ENCODE results near the gene FCHSD2. TPM values are rescaled to one million over a fixed set of nuclear protein-coding genes. Genes with fewer than 3 reads are reported as not detected.

The FCHSD2 gene
- total and polyA plus RNA-seq, 9 of the 15 experiments (the other 6 are each of a cell fraction or from before 2014, with no cell fraction given) = 1.8 to 14.7 (median 6.4) TPM

- intact Hi-C loops (cut with micrococcal nuclease) = no loop called here
- BruUV-seq (replicated peaks) = no TSS peak
- Histone ChIP-seq H3K79me2 (ENCODE audit: control insufficient read depth, insufficient read depth, low read length) (no peaks in the 10 kb centered on the region), H3K4me3 (no peak overlapping the region), H2AFZ (ENCODE audit: low read depth, low read length) (no peak overlapping the region), H3K4me2 (ENCODE audit: insufficient read depth, low read length) (no peak overlapping the region), H3K9ac (ENCODE audit: insufficient read depth in 1 of 2, low read depth in 2 of 2, low read length in 2 of 2) (no peak overlapping the region), H3K27me3 (ENCODE audit: control insufficient read depth in 2 of 2, insufficient read depth in 2 of 2, low read length in 2 of 2) (no peaks in the 10 kb centered on the region), H3K27ac (ENCODE audit: extremely low read depth, low read depth, low read length) (no peak overlapping the region), H4K20me1 (replicated peaks; ENCODE audit: control insufficient read depth, insufficient read depth, low read length) (no peaks in the 10 kb centered on the region), H3K4me1 (replicated peaks in 1 of 2; ENCODE audit: control insufficient read depth in 2 of 2, insufficient read depth in 2 of 2, low read length in 2 of 2) (no peaks in the 10 kb centered on the region), H3K36me3 (ENCODE audit: control insufficient read depth, insufficient read depth, low read length) (no peaks in the 10 kb centered on the region), H3K9me1 (ENCODE audit: control insufficient read depth, insufficient read depth, low read length) (no peaks in the 10 kb centered on the region), H3K9me3 (replicated peaks; ENCODE audit: control insufficient read depth, insufficient read depth, low read depth, low read length) (no peaks in the 10 kb centered on the region)
- no peak for ATAC-seq
- ChIA-PET POLR2A (interaction anchor here (0.7 kb wide), 1 partner anchor 19 kb away, joined by 3 read pairs; no protein-coding TSS in a partner anchor), CTCF (ENCODE audit: low intra/inter-chr PET ratio) (no interaction called here)
- WGBS (ENCODE audit: insufficient coverage, low coverage, missing lambda C conversion rate) = 83% methylated on average over 3 of the region's 3 CpGs
- TF ChIP-seq DPF2 (IDR thresholded peaks at IDR 0.05) (no peak), ZNF146 (CRISPR knock-in tag; IDR thresholded peaks at IDR 0.05; ENCODE audit: unreplicated experiment) (peak; percentile 58)
- no peak for FAIRE-seq
- in situ Hi-C loops (cut with MboI) = no loop called here
- DNase-seq (ENCODE audit: extremely low read depth in 1 of 4, low spot score in 3 of 4) = no peak
Observed at GRCh38 chr11:73107597-73107996, 34.5 kb downstream of the FCHSD2 start.

DNA sequence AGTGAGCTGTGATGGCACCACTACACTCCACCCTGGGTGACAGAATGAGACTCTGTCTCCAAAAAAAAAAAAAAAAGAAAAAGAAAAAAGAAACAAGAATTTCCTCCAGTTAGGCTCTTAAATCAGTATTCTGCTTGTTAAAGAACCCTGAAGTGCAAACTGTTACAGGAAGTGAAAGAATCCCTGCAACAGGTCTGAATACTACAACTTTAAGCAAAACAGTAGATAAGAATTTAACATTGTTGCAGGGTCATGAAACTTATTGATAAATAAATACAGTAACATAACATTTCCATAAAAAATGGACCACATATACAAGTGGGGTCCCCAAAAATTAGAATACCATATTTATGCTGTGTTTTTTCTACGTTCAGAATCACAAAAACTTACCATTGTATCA lies 35.8 kb downstream of the FCHSD2 start:
- ChIA-PET POLR2A (interaction anchor here (0.7 kb wide), 1 partner anchor 30 kb away, joined by 3 read pairs; no protein-coding TSS in a partner anchor), CTCF (ENCODE audit: low intra/inter-chr PET ratio) (no interaction called here)
- Histone ChIP-seq H3K36me3 (ENCODE audit: control insufficient read depth, insufficient read depth, low read length) (no peaks in the 10 kb centered on the region), H2AFZ (ENCODE audit: low read depth, low read length) (no peak overlapping the region), H3K4me2 (ENCODE audit: insufficient read depth, low read length) (no peak overlapping the region), H3K27ac (ENCODE audit: extremely low read depth, low read depth, low read length) (no peak overlapping the region), H3K4me3 (no peak overlapping the region), H3K9ac (ENCODE audit: insufficient read depth in 1 of 2, low read depth in 2 of 2, low read length in 2 of 2) (no peak overlapping the region), H3K4me1 (replicated peaks in 1 of 2; ENCODE audit: control insufficient read depth in 2 of 2, insufficient read depth in 2 of 2, low read length in 2 of 2) (no peaks in the 10 kb centered on the region), H3K79me2 (ENCODE audit: control insufficient read depth, insufficient read depth, low read length) (no peaks in the 10 kb centered on the region), H3K27me3 (ENCODE audit: control insufficient read depth in 2 of 2, insufficient read depth in 2 of 2, low read length in 2 of 2) (no peaks in the 10 kb centered on the region), H3K9me1 (ENCODE audit: control insufficient read depth, insufficient read depth, low read length) (no peaks in the 10 kb centered on the region), H3K9me3 (replicated peaks; ENCODE audit: control insufficient read depth, insufficient read depth, low read depth, low read length) (no peaks in the 10 kb centered on the region), H4K20me1 (replicated peaks; ENCODE audit: control insufficient read depth, insufficient read depth, low read length) (no peaks in the 10 kb centered on the region)
- BruUV-seq (replicated peaks) = no TSS peak
- WGBS (ENCODE audit: insufficient coverage, low coverage, missing lambda C conversion rate) = 88% methylated on average over 1 of the region's 1 CpG
- FAIRE-seq (no peak), ATAC-seq (no peak), DNase-seq (ENCODE audit: extremely low read depth in 1 of 4, low spot score in 3 of 4) (no peak)
- TF ChIP-seq RB1 (IDR thresholded peaks at IDR 0.05; ENCODE audit: low read depth) (no peak), ETV1 (tag; conservative IDR thresholded peaks at IDR 0.05; ENCODE audit: low read depth) (no peak), HMBOX1 (IDR thresholded peaks at IDR 0.05) (no peak), TCF15 (CRISPR knock-in tag; IDR thresholded peaks at IDR 0.05) (no peak), EGR1 (conservative IDR thresholded peaks at IDR 0.05) (no peak), ZNF274 (IDR thresholded peaks at IDR 0.05; ENCODE audit: borderline replicate concordance, low read depth, low read length) (no peak), ZNF431 (CRISPR knock-in tag; IDR thresholded peaks at IDR 0.05) (no peak), HDGF (IDR thresholded peaks at IDR 0.05) (no peak), HNRNPH1 (optimal IDR thresholded peaks at IDR 0.05; ENCODE audit: low read depth, low read length) (no peak), NBN (IDR thresholded peaks at IDR 0.05; ENCODE audit: low read depth) (no peak), POLR2G (IDR thresholded peaks at IDR 0.05; ENCODE audit: low read depth, low read length) (no peak), NFRKB (IDR thresholded peaks at IDR 0.05; ENCODE audit: low read depth) (no peak)
- TF ChIP-seq, protein P1, sequence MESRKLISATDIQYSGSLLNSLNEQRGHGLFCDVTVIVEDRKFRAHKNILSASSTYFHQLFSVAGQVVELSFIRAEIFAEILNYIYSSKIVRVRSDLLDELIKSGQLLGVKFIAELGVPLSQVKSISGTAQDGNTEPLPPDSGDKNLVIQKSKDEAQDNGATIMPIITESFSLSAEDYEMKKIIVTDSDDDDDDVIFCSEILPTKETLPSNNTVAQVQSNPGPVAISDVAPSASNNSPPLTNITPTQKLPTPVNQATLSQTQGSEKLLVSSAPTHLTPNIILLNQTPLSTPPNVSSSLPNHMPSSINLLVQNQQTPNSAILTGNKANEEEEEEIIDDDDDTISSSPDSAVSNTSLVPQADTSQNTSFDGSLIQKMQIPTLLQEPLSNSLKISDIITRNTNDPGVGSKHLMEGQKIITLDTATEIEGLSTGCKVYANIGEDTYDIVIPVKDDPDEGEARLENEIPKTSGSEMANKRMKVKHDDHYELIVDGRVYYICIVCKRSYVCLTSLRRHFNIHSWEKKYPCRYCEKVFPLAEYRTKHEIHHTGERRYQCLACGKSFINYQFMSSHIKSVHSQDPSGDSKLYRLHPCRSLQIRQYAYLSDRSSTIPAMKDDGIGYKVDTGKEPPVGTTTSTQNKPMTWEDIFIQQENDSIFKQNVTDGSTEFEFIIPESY (CRISPR knock-in tag; IDR thresholded peaks at IDR 0.05) = no peak
- intact Hi-C loops (cut with micrococcal nuclease) (no loop called here), in situ Hi-C loops (cut with MboI) (no loop called here)

All from K562 (cell line).